Smooth muscle cell (in vitro differentiated cells): ENCODE results near the gene EPB41L4A. TPM values are rescaled to one million over a fixed set of nuclear protein-coding genes. Genes with fewer than 3 reads are reported as not detected.

ENCODE experiments used
- DNase-seq: peaks from one replicate; lab custom pipeline; 2025; ENCODE audit not compliant: unreplicated experiment; lab: John Stamatoyannopoulos, UW
- H2AFZ ChIP-seq: fragments of 200-600 bp; sonication (generic); 2 replicates; pipeline ENCODE4 v1.6.0; 2016; ENCODE audit warnings: antibody characterized with exemption, low read depth, mild to moderate bottlenecking
- H3F3A ChIP-seq: fragments of 200-600 bp; sonication (generic); 2 replicates; pipeline ENCODE4 v1.6.0; 2017; ENCODE audit warnings: antibody characterized with exemption, low read depth
- H3K27ac ChIP-seq: fragments of 200-600 bp; sonication (generic); 2 replicates; pipeline ENCODE4 v1.5.1; 2016; ENCODE audit warnings: low read depth, mild to moderate bottlenecking
- H3K27me3 ChIP-seq: fragments of 200-600 bp; sonication (generic); 2 replicates; pipeline ENCODE4 v1.6.1; 2016; ENCODE audit warnings: low read depth, mild to moderate bottlenecking
- H3K36me3 ChIP-seq: fragments of 200-600 bp; sonication (generic); 2 replicates; pipeline ENCODE4 v1.5.1; 2016; ENCODE audit warnings: low read depth
- H3K4me1 ChIP-seq: fragments of 200-600 bp; sonication (generic); 2 replicates; pipeline ENCODE4 v1.5.1; 2016; ENCODE audit warnings: low read depth
- H3K4me2 ChIP-seq: fragments of 200-600 bp; sonication (generic); 2 replicates; pipeline ENCODE4 v1.6.0; 2016; ENCODE audit warnings: mild to moderate bottlenecking
- H3K4me3 ChIP-seq: fragments of 200-600 bp; sonication (generic); 2 replicates; pipeline ENCODE4 v1.5.1; 2016; ENCODE audit warnings: mild to moderate bottlenecking
- H3K79me2 ChIP-seq: fragments of 200-600 bp; sonication (generic); 2 replicates; pipeline ENCODE4 v1.6.0; 2016; ENCODE audit warnings: low read depth, mild to moderate bottlenecking
- H3K9ac ChIP-seq: fragments of 200-600 bp; sonication (generic); 2 replicates; pipeline ENCODE4 v1.6.0; 2016; ENCODE audit warnings: low read depth
- H3K9me3 ChIP-seq: fragments of 200-600 bp; sonication (generic); replicated peaks from 2 replicates; pipeline ENCODE4 v1.5.1; 2016; ENCODE audit warnings: low read depth
- H4K20me1 ChIP-seq: fragments of 200-600 bp; sonication (generic); 2 replicates; pipeline ENCODE4 v1.6.0; 2016; ENCODE audit warnings: low read depth
- WGBS: methylation state at CpG from one replicate; pipeline ENCODE4 v1.1.7; 2016; ENCODE audit warnings: low lambda C conversion rate; 5-methylcytosine and 5-hydroxymethylcytosine counted together
- polyA plus RNA-seq: library from polyadenylated mRNA; unstranded; fragments of >200 nt; fragmentation: Nextera tagmentation; extraction: Ambion mirVana; gene quantifications from 2 replicates; pipeline ENCODE4 v1.2.1, GENCODE V29; 2016
- total RNA-seq: library from RNA; depleted of rRNA; stranded (reverse); fragments of >200 nt; gene quantifications from 2 replicates; pipeline ENCODE4 v1.2.3, GENCODE V29; 2014
- TF ChIP-seq, protein P1 (sequence below): fragments of 200-600 bp; sonication (generic); IDR thresholded peaks from 2 replicates; pipeline ENCODE4 v1.5.1; 2017; ENCODE audit warnings: borderline replicate concordance, mild to moderate bottlenecking, antibody characterized with exemption; ENCODE audit not compliant: insufficient read depth, poor library complexity, severe bottlenecking

EPB41L4A gene
- total and polyA plus RNA-seq, 2 experiments from 2014 or later = 2.9 to 8.9 TPM

- Histone ChIP-seq H3F3A (no peaks in the 10 kb centered on the region), H3K4me3 (no peak overlapping the region), H2AFZ (no peak overlapping the region), H3K27me3 (no peaks in the 10 kb centered on the region), H3K4me2 (peak overlapping the region; percentile 16), H3K9ac (no peak overlapping the region), H3K79me2 (no peaks in the 10 kb centered on the region), H3K36me3 (no peaks in the 10 kb centered on the region), H3K27ac (peak overlapping the region; percentile 5), H3K9me3 (no peaks in the 10 kb centered on the region), H3K4me1 (peaks cover 2% of the 10 kb centered on the region), H4K20me1 (no peaks in the 10 kb centered on the region)
- TF ChIP-seq, protein P1, sequence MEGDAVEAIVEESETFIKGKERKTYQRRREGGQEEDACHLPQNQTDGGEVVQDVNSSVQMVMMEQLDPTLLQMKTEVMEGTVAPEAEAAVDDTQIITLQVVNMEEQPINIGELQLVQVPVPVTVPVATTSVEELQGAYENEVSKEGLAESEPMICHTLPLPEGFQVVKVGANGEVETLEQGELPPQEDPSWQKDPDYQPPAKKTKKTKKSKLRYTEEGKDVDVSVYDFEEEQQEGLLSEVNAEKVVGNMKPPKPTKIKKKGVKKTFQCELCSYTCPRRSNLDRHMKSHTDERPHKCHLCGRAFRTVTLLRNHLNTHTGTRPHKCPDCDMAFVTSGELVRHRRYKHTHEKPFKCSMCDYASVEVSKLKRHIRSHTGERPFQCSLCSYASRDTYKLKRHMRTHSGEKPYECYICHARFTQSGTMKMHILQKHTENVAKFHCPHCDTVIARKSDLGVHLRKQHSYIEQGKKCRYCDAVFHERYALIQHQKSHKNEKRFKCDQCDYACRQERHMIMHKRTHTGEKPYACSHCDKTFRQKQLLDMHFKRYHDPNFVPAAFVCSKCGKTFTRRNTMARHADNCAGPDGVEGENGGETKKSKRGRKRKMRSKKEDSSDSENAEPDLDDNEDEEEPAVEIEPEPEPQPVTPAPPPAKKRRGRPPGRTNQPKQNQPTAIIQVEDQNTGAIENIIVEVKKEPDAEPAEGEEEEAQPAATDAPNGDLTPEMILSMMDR = no peak
- DNase-seq = no peak
- WGBS = 71% methylated on average over 4 of the region's 4 CpGs
Observed at GRCh38 chr5:112270299-112271293, 148.5 kb downstream of the EPB41L4A start.

GRCh38 chr5:112267231-112267630, 151.8 kb downstream of the EPB41L4A start:
- DNase-seq = no peak
- Histone ChIP-seq H3K27ac (no peak overlapping the region), H3K79me2 (no peaks in the 10 kb centered on the region), H3K27me3 (no peaks in the 10 kb centered on the region), H3K9ac (no peak overlapping the region), H3K4me1 (peaks cover 2% of the 10 kb centered on the region), H3K4me3 (no peak overlapping the region), H4K20me1 (no peaks in the 10 kb centered on the region), H3K36me3 (no peaks in the 10 kb centered on the region), H3K4me2 (no peak overlapping the region), H3K9me3 (no peaks in the 10 kb centered on the region), H2AFZ (no peak overlapping the region), H3F3A (no peaks in the 10 kb centered on the region)
- TF ChIP-seq, protein P1 = no peak
- 85% methylated on average over 4 of the region's 4 CpGs for WGBS

DNA sequence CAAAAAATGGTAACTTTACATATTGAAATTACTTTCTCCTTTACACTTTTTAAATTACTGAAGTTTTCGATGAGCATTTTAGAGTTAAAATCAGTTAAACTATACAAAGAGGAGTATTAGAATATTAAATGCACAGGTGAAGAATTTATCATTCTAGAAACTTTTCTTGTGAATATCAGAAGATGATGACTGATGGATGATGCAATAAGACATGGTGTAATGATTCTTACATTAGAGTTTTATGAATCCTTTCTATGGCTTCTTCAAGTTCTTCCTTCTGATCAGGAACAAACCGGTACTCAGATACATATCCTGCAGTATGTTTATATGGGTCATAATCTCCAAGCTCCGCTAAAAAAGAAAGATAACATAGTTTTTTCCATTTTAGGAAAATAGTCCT, 154.4 kb downstream of the EPB41L4A start:
- Histone ChIP-seq H3K79me2 (no peaks in the 10 kb centered on the region), H2AFZ (no peak overlapping the region), H3K27me3 (no peaks in the 10 kb centered on the region), H3K36me3 (no peaks in the 10 kb centered on the region), H3K4me1 (no peaks in the 10 kb centered on the region), H3K27ac (no peak overlapping the region), H3K9me3 (no peaks in the 10 kb centered on the region), H3K4me3 (no peak overlapping the region), H4K20me1 (no peaks in the 10 kb centered on the region), H3F3A (no peaks in the 10 kb centered on the region), H3K9ac (no peak overlapping the region), H3K4me2 (no peak overlapping the region)
- no peak for DNase-seq
- TF ChIP-seq, protein P1 = no peak
- WGBS = 94% methylated on average over 3 of the region's 3 CpGs
